Heart right ventricle (tissue), 16 donors: ENCODE data around the gene SGCD. TPM values are rescaled to one million over a fixed set of nuclear protein-coding genes. Genes with fewer than 3 reads are reported as not detected.

Experiments used
- ATAC-seq, 8 donors: fragments of 200-7000 bp; cut with Tn5 transposase; one replicate each; pipeline ENCODE4 v1.9.1; 2020; ENCODE audit warnings: mild to moderate bottlenecking in 8 of 8, moderate library complexity in 8 of 8, moderate number of reproducible peaks in 1 of 8
- DNase-seq, 2 donors: peaks; one replicate each; pipeline ENCODE4 v3.0.0-alpha.2; 2020
- H3K27ac ChIP-seq, 10 donors: fragments of 200-600 bp; sonication (generic) in 2 of 10; one replicate each; pipeline versions ENCODE4 v1.5.0 to v1.8.0; 2020 to 2022; ENCODE audit warnings: mild to moderate bottlenecking in 3 of 10
- H3K27me3 ChIP-seq, 7 donors: fragments of 200-600 bp; one replicate each; pipeline ENCODE4 v1.8.0; 2021 to 2022; ENCODE audit warnings: mild to moderate bottlenecking in 2 of 7
- H3K36me3 ChIP-seq, 9 donors: fragments of 200-600 bp; sonication (generic) in 1 of 9; one replicate each; pipeline versions ENCODE4 v1.5.0 to v1.8.0; 2020 to 2022; ENCODE audit warnings: mild to moderate bottlenecking in 2 of 9
- H3K4me1 ChIP-seq, 9 donors: fragments of 200-600 bp; sonication (generic) in 1 of 9; one replicate each; pipeline versions ENCODE4 v1.5.0 to v1.8.0; 2020 to 2022; ENCODE audit warnings: mild to moderate bottlenecking in 4 of 9
- H3K4me3 ChIP-seq, 10 donors: fragments of 200-600 bp; sonication (generic) in 2 of 10; one replicate each; pipeline versions ENCODE4 v1.5.0 to v1.8.0; 2020 to 2022; ENCODE audit warnings: mild to moderate bottlenecking in 7 of 10, moderate library complexity in 2 of 10
- H3K9me3 ChIP-seq, 11 donors: fragments of 200-600 bp in 10 of 11; sonication (generic) in 2 of 11; one replicate each; pipeline versions ENCODE4 v1.5.0 to v1.8.0; 2013 to 2022; ENCODE audit warnings: mild to moderate bottlenecking in 2 of 11, control low read depth in 1 of 11, moderate library complexity in 1 of 11
- CTCF ChIP-seq, 9 donors: fragments of 200-600 bp; sonication (generic) in 2 of 9; IDR thresholded peaks; one replicate each; pipeline versions ENCODE4 v1.5.0 to v1.8.0; 2021 to 2022; ENCODE audit warnings: antibody characterized with exemption in 9 of 9, mild to moderate bottlenecking in 5 of 9, moderate library complexity in 1 of 9
- WGBS, 2 donors: extraction: QIAGEN DNeasy Blood & Tissue Kit; methylation state at CpG; one replicate each; pipeline ENCODE4 v1.1.7; 2013; ENCODE audit warnings: inconsistent platforms in 1 of 2; 5-methylcytosine and 5-hydroxymethylcytosine counted together
- intact Hi-C, 10 donors: fragments of 100-400 bp; cut with DNase I; formaldehyde crosslinking; loops; one replicate each; pipeline versions ENCODE4 v1.11.1 to v1.14.2; 2022
- polyA plus RNA-seq, 2 donors: library from polyadenylated mRNA; stranded (reverse); fragments of 200-250 nt; gene quantifications; one replicate each; pipeline ENCODE4 v1.2.3, GENCODE V29; 2013
- total RNA-seq, 10 donors: library from RNA; stranded (reverse); fragmentation: NEBNext Ultra II Directional in 3 of 10; extraction: Animal tissue kit (Norgen Biotek cat#: 25700) in 3 of 10; gene quantifications; one replicate each; pipeline versions ENCODE4 v1.2.1 to v1.2.4, GENCODE V29; 2021 to 2023
- donor health status: Arrhythmogenic right ventricular cardiomyopathy.
- donor health status: ischemic (EF 13 %, LVEDD 7.1; RV severe dilation, severe dysfunction).
- donor health status: healthy with polysubstance abuse.
- donor health status: DM: no; HTN: yes; CAD: no.
- donor health status: DM: no; HTN: no; CAD: no.
- donor health status: ischemic (EF 25% LVEDD 6.9; RV normal size, moderate dysfunction).
- donor health status: ischemic (EF 25% LVEDD 5.7; RV mildly dilated, moderate dysfunction).
- donor health status: healthy.
- donor health status: DM: yes; HTN: yes; CAD: no.
- donor health status: Ischemic cardiomyopathy.
- donor health status: ischemic (EF 35%, LVEDD 5.7; RV mildly dilated, moderate dysfunction).
- donor health status: nonischemic (EF 11% LVEDD 7.7; RV severe dilation, severe dysfunction).
- donor health status: DM: yes; HTN: yes; CAD: no.
- donor health status: PGD.
- donor health status: ischemic (EF 29% LVEDD 5.4; RV normal size, mild dysfunction).
- donor health status: nonischemic (EF 23%, LVEDD 6.1; RV moderate dilation, normal function).

Gene SGCD
- total and polyA plus RNA-seq, 12 donors = 12.0 to 153 (median 99.6) TPM

GRCh38 chr5:156812959-156813358, 486.0 kb downstream of the SGCD start:
- intact Hi-C loops = loop anchor here in 4 of 10 donors (10.0 kb wide), 3 partner anchors 228 to 478 kb away; no protein-coding TSS in a partner anchor
- peaks cover 0 to 30% (median 0%) of the 10 kb centered on the region in 11 donors for H3K9me3 ChIP-seq
- H3K4me3 ChIP-seq = no peak overlapping the region
- H3K36me3 ChIP-seq = no peaks in the 10 kb centered on the region
- no peaks in the 10 kb centered on the region for H3K4me1 ChIP-seq
- H3K27me3 ChIP-seq = no peaks in the 10 kb centered on the region
- ATAC-seq (no peak), DNase-seq (no peak)
- WGBS, 2 donors = 96 to 98% methylated on average over 1 of the region's 1 CpG
- no peak for TF ChIP-seq CTCF (IDR thresholded peaks at IDR 0.05)
- H3K27ac ChIP-seq = no peak overlapping the region

- Histone ChIP-seq H3K9me3 (peaks cover 0 to 13% (median 0%) of the 10 kb centered on the region in 11 donors), H3K27me3 (no peaks in the 10 kb centered on the region), H3K4me1 (no peaks in the 10 kb centered on the region), H3K27ac (no peak overlapping the region), H3K4me3 (no peak overlapping the region), H3K36me3 (no peaks in the 10 kb centered on the region)
- TF ChIP-seq CTCF (IDR thresholded peaks at IDR 0.05) = peak in 8 of 9 donors; percentile 17 to 62 (median 49)
- 73 to 78% methylated on average over 6 of the region's 6 CpGs for WGBS, 2 donors
- DNase-seq (peak in 1 of 2 donors; percentile 26), ATAC-seq (peak in 4 of 8 donors; percentile 35 to 59 (median 52))
- intact Hi-C loops = loop anchor here in 6 of 10 donors (5.0 to 10.0 kb wide), 5 partner anchors 231 to 869 kb away; partner anchors contain the start of gene SGCD (in 1 of the 6)
These were observed 489.1 kb downstream of the SGCD start for GRCh38 chr5:156815988-156816599.
